K562 (cell line): ENCODE results near the gene SLC34A3. TPM values are rescaled to one million over a fixed set of nuclear protein-coding genes. Genes with fewer than 3 reads are reported as not detected.
A peak's percentile ranks its signal among the peaks of the same experiment; 100 is the strongest.

ENCODE experiments used
- CCNT2 ChIP-seq: IDR thresholded peaks from 2 replicates; pipeline ENCODE4 v1.6.1; 2011; ENCODE audit warnings: borderline replicate concordance, low read depth, mild to moderate bottlenecking, moderate library complexity, mixed read lengths, low read length; ENCODE audit not compliant: insufficient read length; ENCODE audit errors: extremely low read depth
- CREM ChIP-seq: IDR thresholded peaks from 2 replicates; pipeline ENCODE4 v1.6.1; 2014; ENCODE audit warnings: antibody characterized with exemption, low read depth
- EGR1 ChIP-seq: fragments of 450-650 bp; conservative IDR thresholded peaks from 2 replicates; pipeline ENCODE4 v1.6.1; 2017; ENCODE audit warnings: mild to moderate bottlenecking
- GATAD2B ChIP-seq: fragments of 450-650 bp; IDR thresholded peaks from 2 replicates; pipeline ENCODE4 v1.6.1; 2017; ENCODE audit warnings: mild to moderate bottlenecking, borderline replicate concordance
- LCOR ChIP-seq: sonication (generic); formaldehyde crosslinking; IDR thresholded peaks from 2 replicates; pipeline ENCODE4 v1.8.0; 2022; ENCODE audit warnings: mild to moderate bottlenecking, missing genetic modification reagents
- NR3C1 ChIP-seq: sonication (generic); formaldehyde crosslinking; IDR thresholded peaks from 2 replicates; pipeline ENCODE4 v1.8.1; 2022; ENCODE audit warnings: missing genetic modification reagents
- POLR2A ChIP-seq: fragments of 450-650 bp; conservative IDR thresholded peaks from 2 replicates; pipeline ENCODE4 v1.6.1; 2016
- SLC30A9 ChIP-seq: fragments of 250-450 bp; sonication (Bioruptor Pico); IDR thresholded peaks from 2 replicates; pipeline ENCODE4 v1.8.0; 2022; ENCODE audit warnings: mild to moderate bottlenecking, moderate library complexity
- SNIP1 ChIP-seq: fragments of 450-650 bp; IDR thresholded peaks from 2 replicates; pipeline ENCODE4 v1.7.1; 2017; ENCODE audit warnings: low read depth, mild to moderate bottlenecking
- SP2 ChIP-seq: IDR thresholded peaks from 2 replicates; pipeline ENCODE4 v1.6.1; 2011; ENCODE audit warnings: mild to moderate bottlenecking, low read depth, low read length, moderate library complexity; ENCODE audit not compliant: poor library complexity, severe bottlenecking; ENCODE audit errors: extremely low read depth
- TCF15 ChIP-seq: fragments of 250-450 bp; sonication (Bioruptor Pico); IDR thresholded peaks from 2 replicates; pipeline ENCODE4 v1.8.0; 2022; ENCODE audit warnings: moderate library complexity, mild to moderate bottlenecking, inconsistent platforms
- TEAD4 ChIP-seq, 2 experiments: sonication (generic) in 1 of 2; formaldehyde crosslinking in 1 of 2; IDR thresholded peaks; 2 replicates each; pipeline versions ENCODE4 v1.6.1 to v1.8.0; 2012 to 2022; ENCODE audit warnings: borderline replicate concordance in 1 of 2, inconsistent platforms in 1 of 2, low read length in 1 of 2, mild to moderate bottlenecking in 1 of 2, missing genetic modification reagents in 1 of 2
- ZNF436 ChIP-seq: fragments of 250-450, 450-650 bp; sonication (Bioruptor Pico); formaldehyde crosslinking; IDR thresholded peaks from 2 replicates; pipeline ENCODE4 v1.7.0; 2020; ENCODE audit warnings: mild to moderate bottlenecking
- ZNF592 ChIP-seq: fragments of 450-650 bp; IDR thresholded peaks from 2 replicates; pipeline ENCODE4 v1.6.1; 2017; ENCODE audit warnings: antibody characterized with exemption, mild to moderate bottlenecking
- ZNF609 ChIP-seq: sonication (generic); formaldehyde crosslinking; IDR thresholded peaks from 2 replicates; pipeline ENCODE4 v1.8.1; 2023; ENCODE audit warnings: missing genetic modification reagents, mild to moderate bottlenecking, borderline replicate concordance
- ZNF668 ChIP-seq: fragments of 250-450 bp; sonication (Bioruptor Pico); IDR thresholded peaks from 2 replicates; pipeline ENCODE4 v1.8.0; 2022; ENCODE audit warnings: mild to moderate bottlenecking, inconsistent platforms
- ZNF707 ChIP-seq: fragments of 250-450 bp; sonication (Bioruptor Pico); conservative IDR thresholded peaks from 2 replicates; pipeline ENCODE4 v1.8.0; 2022; ENCODE audit warnings: inconsistent platforms, mild to moderate bottlenecking, moderate library complexity
- polyA plus RNA-seq, 8 experiments: library from polyadenylated mRNA; depleted of rRNA in 4 of 8; stranded (reverse) in 5 of 8; unstranded in 3 of 8; fragments of >200 nt; fragmentation: Nextera tagmentation in 2 of 8; fragmentation: Illumina TruSeq in 1 of 8; extraction: Ambion mirVana in 2 of 8; extraction: Trizol in 1 of 8; gene quantifications; 2 replicates each; pipeline versions ENCODE4 v1.2.1 to v1.2.3, GENCODE V29; 2011 to 2014; ENCODE audit warnings: inconsistent platforms in 1 of 8, missing spikeins in 1 of 8
- total RNA-seq, 7 experiments: library from RNA; depleted of rRNA in 6 of 7; stranded (reverse); fragments of >200 nt in 6 of 7; fragmentation: Illumina TruSeq in 2 of 7; extraction: Trizol in 2 of 7; gene quantifications; 2 replicates each; pipeline versions ENCODE4 v1.2.1 to v1.2.3, GENCODE V29; 2011 to 2021; ENCODE audit warnings: low replicate concordance in 1 of 7

Gene SLC34A3
- total and polyA plus RNA-seq, 9 of the 15 experiments (the other 6 are each of a cell fraction or from before 2014, with no cell fraction given) = not detected

- TF ChIP-seq ZNF592 = no peak; the same call in 1 of the 2 replicates
- no peak for TF ChIP-seq SLC30A9 (CRISPR knock-in tag)
- TF ChIP-seq POLR2A = peak; percentile 82
- TF ChIP-seq CREM = peak; percentile 100
- no peak for TF ChIP-seq ZNF668 (CRISPR knock-in tag)
- TF ChIP-seq SP2 = no peak
- no peak for TF ChIP-seq SNIP1
- no peak for TF ChIP-seq ZNF707 (CRISPR knock-in tag)
- TF ChIP-seq ZNF609 (CRISPR knock-in tag) = 0 out of 2 replicates have a peak, but pooled peaks have one; percentile 12
- no peak for TF ChIP-seq TCF15 (CRISPR knock-in tag)
- no peak for TF ChIP-seq LCOR (CRISPR knock-in tag)
- peak; percentile 30; the same call in 1 of the 2 replicates for TF ChIP-seq EGR1
- no peak for TF ChIP-seq ZNF436
- TF ChIP-seq GATAD2B = no peak; the same call in 1 of the 2 replicates
- TF ChIP-seq NR3C1 (CRISPR knock-in tag) = 0 out of 2 replicates have a peak, but pooled peaks have one; percentile 20
- peak; percentile 93 for TF ChIP-seq CCNT2
- TF ChIP-seq TEAD4 (IDR thresholded peaks at IDR 0.05; ENCODE audit: low read length) = 0 out of 2 replicates have a peak, but pooled peaks have one; percentile 29
- TF ChIP-seq TEAD4 (CRISPR knock-in tag; IDR thresholded peaks at IDR 0.05; ENCODE audit: borderline replicate concordance) = no peak
Measured at GRCh38 chr9:137188490-137189296, 42.0 kb upstream of the SLC34A3 start, which contains the start of the genes ANAPC2 and SSNA1 (continued).
